Fibroblast of skin of right quadriceps (primary cell): ENCODE measurements around the gene EML4.

Experiments used
- DNase-seq: peaks from one replicate; pipeline ENCODE4 v3.0.0-alpha.2; 2013

EML4 gene

GRCh38 chr2:42267530-42267929 is 98.4 kb downstream of the EML4 start:
- no peak for DNase-seq

GRCh38 chr2:42268528-42269151 is 99.5 kb downstream of the EML4 start:
- DNase-seq = no peak

- DNase-seq = no peak
These were observed 101.6 kb downstream of the EML4 start for GRCh38 chr2:42270757-42271156.

GRCh38 chr2:42271246-42271645 is 102.1 kb downstream of the EML4 start:
- DNase-seq = peak; percentile 14

GRCh38 chr2:42274863-42275262 is 105.7 kb downstream of the EML4 start:
- DNase-seq = no peak

- DNase-seq = no peak
These were observed 112.4 kb downstream of the EML4 start for GRCh38 chr2:42281416-42282081.

- DNase-seq = no peak
These were observed 114.9 kb downstream of the EML4 start for GRCh38 chr2:42284019-42284418.

GRCh38 chr2:42286268-42286946 is 117.3 kb downstream of the EML4 start:
- DNase-seq = no peak

GRCh38 chr2:42288811-42289210 is 119.7 kb downstream of the EML4 start:
- DNase-seq = no peak

GRCh38 chr2:42289222-42289621 is 120.1 kb downstream of the EML4 start:
- no peak for DNase-seq

- DNase-seq = no peak
These were observed 120.9 kb downstream of the EML4 start for GRCh38 chr2:42290005-42290404.

- no peak for DNase-seq
These were observed 123.9 kb downstream of the EML4 start for GRCh38 chr2:42293019-42293418.

GRCh38 chr2:42296226-42296625 is 127.1 kb downstream of the EML4 start:
- DNase-seq = no peak

- DNase-seq = no peak
These were observed 128.3 kb downstream of the EML4 start for GRCh38 chr2:42297322-42297936.

GRCh38 chr2:42298132-42298531 is 129.0 kb downstream of the EML4 start:
- no peak for DNase-seq

GRCh38 chr2:42298996-42299754 is 130.0 kb downstream of the EML4 start:
- DNase-seq = no peak

GRCh38 chr2:42300527-42300926 is 131.4 kb downstream of the EML4 start:
- no peak for DNase-seq

GRCh38 chr2:42303252-42303651 is 134.1 kb downstream of the EML4 start:
- DNase-seq = no peak

GRCh38 chr2:42304059-42304713 is 135.0 kb downstream of the EML4 start:
- DNase-seq = no peak

GRCh38 chr2:42307180-42307579 is 138.0 kb downstream of the EML4 start:
- no peak for DNase-seq

GRCh38 chr2:42309366-42309765 is 140.2 kb downstream of the EML4 start:
- no peak for DNase-seq

GRCh38 chr2:42310007-42310515 is 140.9 kb downstream of the EML4 start:
- DNase-seq = no peak
